RWPE2 (cell line): ENCODE data around the gene CRTAC1.

ENCODE experiments used
- ATAC-seq: fragments of 200-7000 bp; cut with Tn5 transposase; 3 replicates; pipeline ENCODE4 v1.9.1; 2021; ENCODE audit warnings: low read depth
- DNase-seq: peaks from one replicate; pipeline ENCODE4 v3.0.0-alpha.2; 2020; ENCODE audit warnings: low spot score
- H3K27ac ChIP-seq: fragments of 450-650 bp; 2 replicates; pipeline ENCODE4 v1.5.1; 2017; ENCODE audit warnings: mild to moderate bottlenecking; ENCODE audit not compliant: poor library complexity, severe bottlenecking
- H3K27me3 ChIP-seq: fragments of 250-450 bp; sonication (Bioruptor Pico); 2 replicates; pipeline ENCODE4 v1.5.1; 2021; ENCODE audit warnings: mild to moderate bottlenecking, moderate library complexity; ENCODE audit not compliant: insufficient read depth, poor library complexity, severe bottlenecking
- H3K36me3 ChIP-seq: fragments of 250-450 bp; sonication (Bioruptor Pico); 2 replicates; pipeline ENCODE4 v1.5.1; 2020; ENCODE audit warnings: low read depth, mild to moderate bottlenecking, moderate library complexity
- H3K4me1 ChIP-seq: fragments of 250-450 bp; sonication (Bioruptor Pico); 2 replicates; pipeline ENCODE4 v1.5.1; 2021; ENCODE audit warnings: mild to moderate bottlenecking, moderate library complexity; ENCODE audit not compliant: insufficient read depth, poor library complexity, severe bottlenecking
- H3K4me3 ChIP-seq: fragments of 250-450 bp; sonication (Bioruptor Pico); 2 replicates; pipeline ENCODE4 v1.5.1; 2021; ENCODE audit warnings: mild to moderate bottlenecking, moderate library complexity; ENCODE audit not compliant: severe bottlenecking
- H3K9me3 ChIP-seq: fragments of 250-450 bp; sonication (Bioruptor Pico); 2 replicates; pipeline ENCODE4 v1.5.1; 2021; ENCODE audit warnings: mild to moderate bottlenecking, moderate library complexity; ENCODE audit not compliant: severe bottlenecking
- CTCF ChIP-seq: fragments of 450-650 bp; IDR thresholded peaks from one replicate; pipeline ENCODE4 v1.5.1; 2017; ENCODE audit warnings: mild to moderate bottlenecking, moderate library complexity; ENCODE audit not compliant: poor library complexity, severe bottlenecking

CRTAC1 gene

DNA sequence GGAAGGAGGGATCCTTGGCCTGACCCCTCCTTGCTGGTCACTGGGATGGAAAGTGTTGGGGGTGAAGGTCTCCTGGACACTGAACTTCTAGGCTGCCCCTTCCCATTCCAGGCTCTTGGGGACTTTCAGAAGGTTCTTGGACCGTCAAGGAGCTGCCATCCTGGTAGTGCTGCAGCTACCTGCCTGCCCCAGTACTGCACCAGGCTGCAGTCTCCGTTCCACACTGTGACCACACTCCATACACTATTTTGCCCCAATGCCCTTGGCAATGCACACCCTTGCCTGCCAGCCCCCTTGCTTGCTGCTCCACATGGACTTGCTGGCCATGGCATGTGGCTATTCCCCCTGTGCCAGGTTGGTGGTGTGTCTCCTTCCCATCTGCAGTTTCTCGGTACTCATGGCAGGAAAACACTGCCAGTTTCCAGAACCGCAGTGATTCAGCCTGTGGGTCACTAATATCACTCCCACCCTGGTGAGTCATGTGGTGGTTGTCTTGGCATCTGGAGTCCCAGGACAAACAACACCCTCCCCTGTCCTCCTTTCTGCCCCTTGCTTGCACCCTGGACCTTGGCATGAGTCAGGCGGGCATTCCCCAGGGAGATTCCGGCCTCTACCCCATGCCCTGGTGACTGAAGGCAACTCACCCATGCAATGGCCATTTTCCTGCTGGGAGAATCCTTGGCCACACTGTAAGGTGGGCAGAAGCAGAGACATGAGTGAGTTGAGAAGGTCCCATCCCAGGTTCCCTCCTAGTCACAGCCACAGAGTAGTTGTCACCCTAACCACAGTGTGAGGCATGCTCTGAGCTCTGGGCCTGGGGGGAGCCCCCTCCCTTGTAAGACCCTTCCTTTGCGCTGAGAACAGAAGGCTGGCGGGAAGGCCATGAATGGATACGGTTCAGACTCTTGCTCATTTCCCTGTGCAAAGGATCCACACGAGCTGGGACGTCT lies 148.0 kb downstream of the CRTAC1 start:
- Histone ChIP-seq H3K27me3 (no peaks in the 10 kb centered on the region), H3K9me3 (no peaks in the 10 kb centered on the region), H3K36me3 (no peaks in the 10 kb centered on the region), H3K4me3 (no peak overlapping the region), H3K27ac (no peak overlapping the region), H3K4me1 (peaks cover 14% of the 10 kb centered on the region)
- TF ChIP-seq CTCF, result no peak
- DNase-seq, result peak; percentile 93
- peak; percentile 96 for ATAC-seq

DNA sequence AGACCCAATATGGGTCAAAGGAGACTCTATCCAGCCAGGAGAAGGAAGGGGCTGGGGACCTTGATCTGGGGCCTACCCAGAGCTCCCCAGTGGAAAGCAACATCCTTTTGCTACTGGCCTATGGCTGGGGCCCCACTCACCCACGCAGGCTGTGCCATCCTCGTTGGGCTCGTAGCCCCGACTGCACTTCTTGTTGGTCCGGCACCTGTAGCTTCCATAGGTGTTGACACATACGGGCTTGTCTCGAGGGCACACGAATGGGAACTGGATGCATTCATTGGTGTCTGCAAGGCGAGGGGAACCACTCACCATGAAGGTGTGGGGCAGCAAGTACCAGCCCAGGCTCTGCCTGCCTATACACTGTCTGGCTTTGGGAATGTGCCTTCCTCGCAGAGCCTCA lies 150.3 kb downstream of the CRTAC1 start:
- no peaks in the 10 kb centered on the region for H3K9me3 ChIP-seq
- H3K27ac ChIP-seq, result no peak overlapping the region
- ATAC-seq (no peak), DNase-seq (no peak)
- H3K27me3 ChIP-seq, result no peaks in the 10 kb centered on the region
- peaks cover 14% of the 10 kb centered on the region for H3K4me1 ChIP-seq
- no peak for TF ChIP-seq CTCF
- H3K36me3 ChIP-seq, result no peaks in the 10 kb centered on the region
- no peak overlapping the region for H3K4me3 ChIP-seq

- H3K4me3 ChIP-seq, result no peak overlapping the region
- DNase-seq (no peak), ATAC-seq (no peak)
- TF ChIP-seq CTCF, result no peak
- H3K36me3 ChIP-seq, result no peaks in the 10 kb centered on the region
- peaks cover 14% of the 10 kb centered on the region for H3K4me1 ChIP-seq
- H3K27ac ChIP-seq, result no peak overlapping the region
- H3K27me3 ChIP-seq, result no peaks in the 10 kb centered on the region
- no peaks in the 10 kb centered on the region for H3K9me3 ChIP-seq
Observed at GRCh38 chr10:97879241-97879640, 151.2 kb downstream of the CRTAC1 start.

- H3K27ac ChIP-seq, result no peak overlapping the region
- no peak for ATAC-seq
- TF ChIP-seq CTCF, result no peak
Observed at GRCh38 chr10:97876402-97876801, 154.0 kb downstream of the CRTAC1 start.

GRCh38 chr10:97875391-97875790 lies 155.0 kb downstream of the CRTAC1 start:
- no peak overlapping the region for H3K4me3 ChIP-seq
- DNase-seq, result no peak
- H3K27ac ChIP-seq, result no peak overlapping the region
- TF ChIP-seq CTCF, result no peak
- H3K36me3 ChIP-seq, result no peaks in the 10 kb centered on the region
- no peaks in the 10 kb centered on the region for H3K4me1 ChIP-seq
- no peaks in the 10 kb centered on the region for H3K27me3 ChIP-seq
- no peaks in the 10 kb centered on the region for H3K9me3 ChIP-seq
- no peak for ATAC-seq

More at GRCh38 chr10:97876402-97876801, 154.0 kb downstream of the CRTAC1 start:
- Histone ChIP-seq H3K4me1 (no peaks in the 10 kb centered on the region), H3K9me3 (no peaks in the 10 kb centered on the region), H3K36me3 (no peaks in the 10 kb centered on the region), H3K4me3 (no peak overlapping the region), H3K27me3 (no peaks in the 10 kb centered on the region)
- DNase-seq, result no peak
